Subcutaneous adipose tissue (tissue), 4 donors: ENCODE data around the gene GIMAP7. TPM values are rescaled to one million over a fixed set of nuclear protein-coding genes. Genes with fewer than 3 reads are reported as not detected.

Experiments
- CTCF ChIP-seq: fragments of 450-650 bp; IDR thresholded peaks from one replicate; pipeline ENCODE4 v1.5.1; 2016; ENCODE audit warnings: low read depth, mild to moderate bottlenecking, control low read depth, antibody characterized with exemption, moderate library complexity
- total RNA-seq, 4 donors: library from RNA; depleted of rRNA; stranded (reverse); fragments of >200 nt; gene quantifications; one replicate each; pipeline ENCODE4 v1.1.0, GENCODE V29; 2016

GIMAP7 gene
- total RNA-seq, 4 donors from 2014 or later = 13.6 to 39.4 (median 23.4) TPM

DNA sequence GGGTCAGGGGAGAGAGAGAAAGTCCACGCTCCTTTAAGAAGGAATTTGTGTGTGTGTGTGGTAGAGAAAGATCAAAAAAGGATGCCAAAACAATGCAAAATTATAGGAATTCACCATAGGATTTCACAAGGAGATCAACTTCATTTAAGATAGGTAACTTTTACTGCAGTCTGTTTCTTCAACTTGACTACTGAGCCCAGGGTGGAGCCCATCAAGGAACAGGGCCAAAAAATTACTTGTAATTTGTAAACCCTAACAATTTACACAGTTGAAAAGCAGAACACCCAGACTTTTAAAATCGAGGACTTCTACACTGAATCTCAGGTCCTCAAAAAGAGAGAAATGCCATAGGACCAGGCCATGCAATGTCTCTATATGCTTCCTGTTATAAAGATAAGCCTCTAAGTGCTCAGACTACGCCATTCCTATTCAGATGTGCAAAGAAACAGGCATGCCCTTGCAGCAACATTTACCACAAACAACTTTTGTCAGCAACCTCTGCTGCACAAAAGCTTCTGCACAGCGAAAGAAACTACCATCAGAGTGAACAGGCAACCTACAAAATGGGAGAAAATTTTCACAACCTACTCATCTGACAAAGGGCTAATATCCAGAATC lies 42.0 kb downstream of the GIMAP7 start:
- TF ChIP-seq CTCF = no peak

DNA sequence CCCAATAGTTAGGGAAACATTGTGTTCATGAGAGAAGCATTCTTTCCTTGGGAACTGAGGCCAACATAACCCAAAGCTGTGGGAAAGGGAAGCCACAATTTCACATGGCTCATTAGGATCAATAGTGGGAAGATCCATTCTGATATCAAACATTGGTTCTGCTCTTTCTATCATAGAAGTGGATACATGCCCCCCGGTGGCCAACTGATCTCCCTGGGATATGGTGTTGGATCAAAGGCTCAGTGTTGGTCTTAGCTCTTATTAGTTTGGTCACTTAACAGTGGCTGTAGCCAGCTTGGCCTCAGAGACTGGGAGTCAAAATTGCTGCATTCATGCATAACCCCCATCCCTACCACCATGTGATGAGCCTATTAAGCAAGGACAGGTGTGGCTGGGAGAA lies 45.8 kb downstream of the GIMAP7 start:
- no peak for TF ChIP-seq CTCF

DNA sequence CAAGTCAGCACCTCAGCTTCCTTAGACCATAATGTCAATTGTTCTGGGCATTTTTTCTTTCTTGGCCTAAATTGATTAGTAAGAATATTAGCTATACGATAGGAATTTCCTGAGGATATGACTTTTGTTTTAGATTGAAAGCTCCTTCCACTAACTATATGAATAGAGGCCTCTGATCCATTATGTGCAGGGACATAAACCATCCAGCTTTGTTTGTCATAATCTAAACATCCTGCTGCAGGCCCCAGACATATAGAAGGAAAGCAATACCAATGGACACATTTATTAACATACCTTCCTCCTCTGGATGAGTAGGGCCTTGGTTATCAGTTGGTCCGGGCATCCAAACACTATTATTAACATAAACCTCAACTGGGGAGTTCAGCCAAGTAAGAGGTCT lies 48.2 kb downstream of the GIMAP7 start:
- TF ChIP-seq CTCF = no peak

GRCh38 chr7:150564006-150564405 lies 49.3 kb downstream of the GIMAP7 start:
- no peak for TF ChIP-seq CTCF

DNA sequence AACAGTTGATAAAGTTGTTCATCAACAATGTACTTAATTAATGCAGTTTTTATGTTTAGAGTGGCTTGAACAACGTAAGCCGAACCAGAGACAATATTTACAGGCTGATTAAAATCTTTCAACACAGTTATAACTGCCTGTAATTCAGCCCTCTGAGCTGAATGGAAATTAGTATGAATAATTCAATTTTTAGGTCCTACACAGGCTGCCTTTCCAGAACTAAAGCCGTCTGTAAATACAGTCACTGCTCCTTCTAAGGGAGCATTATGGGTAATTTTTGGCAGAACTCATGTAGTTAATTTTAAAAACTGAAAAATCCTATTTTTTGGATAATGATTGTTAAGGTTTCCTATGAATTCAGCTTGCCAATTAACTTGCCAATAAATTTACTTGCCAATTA lies 49.9 kb downstream of the GIMAP7 start:
- TF ChIP-seq CTCF = no peak

- TF ChIP-seq CTCF = no peak
Measured at GRCh38 chr7:150565239-150565638, 50.6 kb downstream of the GIMAP7 start.

DNA sequence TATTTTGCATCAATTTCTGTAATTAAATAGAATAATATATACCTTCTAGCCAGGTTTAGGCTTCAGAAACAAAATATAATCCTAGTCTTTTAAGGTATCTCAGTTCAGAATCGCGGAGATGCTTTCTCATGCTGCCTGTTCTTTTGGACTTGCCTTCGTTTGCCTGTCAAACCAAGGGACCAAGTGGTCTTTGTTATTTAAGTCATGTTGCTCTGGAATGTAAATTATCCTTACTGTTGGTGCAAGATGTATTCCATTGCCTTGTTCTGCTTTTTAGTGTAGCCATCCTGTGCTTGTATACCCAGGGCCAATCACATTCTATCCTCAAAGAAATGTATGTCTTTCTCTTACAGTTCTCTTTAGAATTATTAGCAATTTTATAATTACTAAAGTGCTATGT lies 51.5 kb downstream of the GIMAP7 start:
- TF ChIP-seq CTCF = no peak
